Loucy (cell line): Measurements from ENCODE around the gene TES.

Experiments used
- EZH2phosphoT487 ChIP-seq: fragments of 200-600 bp; IDR thresholded peaks from 2 replicates; pipeline ENCODE4 v1.6.1; 2018; ENCODE audit warnings: antibody characterized with exemption, mild to moderate bottlenecking, moderate library complexity, borderline replicate concordance
- TF ChIP-seq, protein P1 (sequence below): fragments of 200-600 bp; sonication (generic); conservative IDR thresholded peaks from 2 replicates; pipeline ENCODE4 v1.5.1; 2014; ENCODE audit warnings: mild to moderate bottlenecking, antibody characterized with exemption, low read length

GRCh38 chr7:116305485-116306408, 95.4 kb downstream of the TES start:
- TF ChIP-seq, protein P1, sequence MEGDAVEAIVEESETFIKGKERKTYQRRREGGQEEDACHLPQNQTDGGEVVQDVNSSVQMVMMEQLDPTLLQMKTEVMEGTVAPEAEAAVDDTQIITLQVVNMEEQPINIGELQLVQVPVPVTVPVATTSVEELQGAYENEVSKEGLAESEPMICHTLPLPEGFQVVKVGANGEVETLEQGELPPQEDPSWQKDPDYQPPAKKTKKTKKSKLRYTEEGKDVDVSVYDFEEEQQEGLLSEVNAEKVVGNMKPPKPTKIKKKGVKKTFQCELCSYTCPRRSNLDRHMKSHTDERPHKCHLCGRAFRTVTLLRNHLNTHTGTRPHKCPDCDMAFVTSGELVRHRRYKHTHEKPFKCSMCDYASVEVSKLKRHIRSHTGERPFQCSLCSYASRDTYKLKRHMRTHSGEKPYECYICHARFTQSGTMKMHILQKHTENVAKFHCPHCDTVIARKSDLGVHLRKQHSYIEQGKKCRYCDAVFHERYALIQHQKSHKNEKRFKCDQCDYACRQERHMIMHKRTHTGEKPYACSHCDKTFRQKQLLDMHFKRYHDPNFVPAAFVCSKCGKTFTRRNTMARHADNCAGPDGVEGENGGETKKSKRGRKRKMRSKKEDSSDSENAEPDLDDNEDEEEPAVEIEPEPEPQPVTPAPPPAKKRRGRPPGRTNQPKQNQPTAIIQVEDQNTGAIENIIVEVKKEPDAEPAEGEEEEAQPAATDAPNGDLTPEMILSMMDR, result no peak
- TF ChIP-seq EZH2phosphoT487, result no peak
